IPS DF 19.7 (cell line): Measurements from ENCODE around the gene LCE2D.
"Not testable (repeated sequence)": the region's sequence is repeated elsewhere in the genome, so short reads cannot be mapped to it uniquely, and the experiment has no call there.

Source experiments
- DNase-seq: peaks from one replicate; pipeline ENCODE4 v3.0.0-alpha.2; 2013; ENCODE audit warnings: low read depth, low spot score

The LCE2D gene, protein sequence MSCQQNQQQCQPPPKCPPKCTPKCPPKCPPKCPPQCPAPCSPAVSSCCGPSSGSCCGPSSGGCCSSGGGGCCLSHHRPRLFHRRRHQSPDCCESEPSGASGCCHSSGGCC

DNA sequence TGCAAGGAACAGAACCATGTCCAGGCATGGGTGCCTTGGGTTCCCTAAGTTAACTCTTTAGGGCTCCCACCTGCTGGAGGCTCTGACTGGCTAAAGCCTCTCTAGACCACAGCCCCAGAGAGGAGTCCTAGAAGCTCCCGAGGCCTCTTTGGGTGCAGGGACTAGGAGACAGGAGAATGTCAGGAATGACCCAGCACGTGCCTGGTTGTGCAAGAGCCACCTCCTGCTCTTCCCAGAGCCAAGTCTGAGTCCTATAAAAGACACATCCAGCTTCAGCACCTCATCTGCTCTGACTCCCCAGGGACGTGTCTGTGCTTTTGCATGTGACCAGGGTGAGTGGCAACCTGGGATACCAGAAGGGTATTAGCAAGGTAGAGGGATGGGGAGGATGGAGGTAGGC is at the start of gene LCE2D:
Gene LCE2D, plus strand, starts transcription at position 283 of the 400 bp plus-strand sequence. CDS start 726 bp downstream, outside the sequence.
- DNase-seq: no peak

DNA sequence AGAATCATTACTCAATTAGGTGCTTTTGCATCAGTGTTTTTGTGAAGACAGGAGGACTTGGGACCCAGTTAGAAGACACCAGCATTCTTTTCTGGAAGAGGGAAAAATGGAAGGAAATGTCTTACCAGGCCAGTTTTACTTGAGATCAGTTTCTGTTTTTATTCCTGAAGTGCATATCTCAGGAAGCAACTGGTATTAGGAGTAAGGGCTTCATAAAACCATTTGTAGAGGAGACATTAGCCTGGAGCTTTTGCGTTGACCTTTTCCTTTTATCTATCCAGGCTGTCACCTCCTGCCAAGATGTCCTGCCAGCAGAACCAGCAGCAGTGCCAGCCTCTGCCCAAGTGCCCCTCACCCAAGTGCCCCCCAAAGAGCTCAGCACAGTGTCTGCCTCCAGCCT is 49.7 kb upstream of the LCE2D start, which contains the start of gene LCE3B:
Gene LCE3B, plus strand, starts transcription at position 301 of the 400 bp plus-strand sequence. Its CDS starts 0 bp downstream, at position 301.
- DNase-seq: no peak

DNA sequence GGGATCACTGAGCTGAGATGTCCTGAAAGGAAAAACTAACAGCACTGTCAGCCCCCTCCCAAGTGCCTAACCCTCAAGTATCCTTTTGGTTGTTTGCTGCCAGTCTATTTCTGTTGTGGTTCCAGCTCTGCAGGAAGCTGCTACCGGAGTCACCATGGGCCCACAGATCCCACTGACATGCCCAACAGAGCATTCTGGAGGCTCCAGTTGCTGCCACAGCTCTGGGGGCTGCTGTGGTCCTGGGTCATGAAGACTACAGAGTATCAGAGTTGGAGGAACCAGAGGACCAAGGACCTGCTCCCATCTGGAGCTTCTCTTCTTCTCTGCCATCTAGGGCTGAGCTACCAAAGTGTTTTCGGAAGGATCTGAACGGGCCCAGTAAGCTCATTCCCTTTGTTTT is 41.2 kb upstream of the LCE2D start:
- DNase-seq: no peak

DNA sequence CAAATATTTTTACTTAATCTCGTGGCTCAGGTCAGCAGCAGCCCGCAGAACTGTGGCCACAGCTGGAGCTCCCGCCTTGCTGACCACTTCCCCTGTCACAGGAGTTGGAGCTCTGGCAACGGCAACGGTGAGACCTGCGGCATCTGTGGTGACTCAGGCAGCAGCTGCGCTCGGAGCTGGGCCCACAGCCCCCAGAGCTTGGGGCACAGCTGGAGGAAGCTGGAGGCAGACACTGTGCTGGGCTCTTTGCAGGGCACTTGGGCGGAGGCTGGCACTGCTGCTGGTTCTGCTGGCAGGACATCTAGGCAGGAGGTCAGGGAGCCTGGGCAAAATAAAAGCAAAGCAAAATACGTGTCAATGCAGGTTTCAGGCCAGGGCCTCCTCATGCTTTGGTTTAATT is 40.4 kb upstream of the LCE2D start, which contains the start of gene LCE3A:
Gene LCE3A, minus strand, starts transcription at position 301 of the 400 bp plus-strand sequence. Its CDS starts 0 bp downstream, at position 301.
- DNase-seq: no peak

DNA sequence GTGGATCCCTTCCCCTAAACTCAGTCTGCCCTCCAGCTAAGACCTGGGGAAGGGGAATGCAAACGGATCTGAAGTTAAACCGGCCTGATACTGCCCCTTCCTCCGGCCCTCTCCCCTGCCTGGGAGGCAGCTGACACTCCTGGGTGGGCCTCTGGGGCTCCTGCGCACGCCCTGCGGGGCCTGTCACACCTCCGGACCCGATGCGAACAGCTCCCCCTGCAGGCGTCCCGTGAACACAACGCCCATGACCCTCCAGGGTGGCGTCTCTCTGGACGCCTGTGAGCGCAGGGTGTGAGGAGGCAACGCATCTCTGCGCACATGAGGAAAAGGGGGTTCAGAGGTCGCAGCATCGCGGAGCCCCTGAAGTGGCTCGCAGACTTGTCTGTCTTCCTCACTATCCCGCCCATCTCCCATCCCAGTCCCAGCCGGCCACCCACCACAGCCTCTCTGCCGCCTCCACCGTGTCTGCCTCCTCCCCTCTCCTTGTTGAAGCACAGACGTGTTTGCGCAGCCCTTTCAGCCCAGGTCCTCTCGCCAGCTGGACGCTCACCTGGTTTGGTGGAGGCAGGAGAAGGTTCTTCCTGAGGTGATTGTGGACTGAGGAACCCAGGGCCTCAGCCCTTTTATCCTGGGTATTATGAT is 39.9 kb upstream of the LCE2D start:
- DNase-seq: no peak

DNA sequence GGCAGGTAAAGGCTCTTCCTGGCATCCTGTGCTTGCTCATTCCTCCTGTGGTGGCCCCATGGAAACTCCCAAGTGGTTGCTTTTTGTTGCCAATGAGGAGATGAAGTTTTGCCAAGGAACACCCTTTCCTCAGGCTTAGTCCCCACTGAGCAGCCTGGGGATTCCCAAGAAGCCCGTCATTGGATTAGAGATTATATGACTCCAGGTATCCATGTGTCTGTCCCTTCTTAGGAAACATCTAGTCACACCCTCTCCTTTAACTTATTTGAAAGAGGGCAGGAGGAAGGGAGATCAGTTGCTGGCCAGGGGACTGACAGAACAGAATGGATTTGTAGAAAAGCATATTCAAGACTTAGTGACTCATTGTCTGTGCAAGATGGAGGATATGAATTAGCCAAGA is 36.4 kb upstream of the LCE2D start:
- DNase-seq: no peak

DNA sequence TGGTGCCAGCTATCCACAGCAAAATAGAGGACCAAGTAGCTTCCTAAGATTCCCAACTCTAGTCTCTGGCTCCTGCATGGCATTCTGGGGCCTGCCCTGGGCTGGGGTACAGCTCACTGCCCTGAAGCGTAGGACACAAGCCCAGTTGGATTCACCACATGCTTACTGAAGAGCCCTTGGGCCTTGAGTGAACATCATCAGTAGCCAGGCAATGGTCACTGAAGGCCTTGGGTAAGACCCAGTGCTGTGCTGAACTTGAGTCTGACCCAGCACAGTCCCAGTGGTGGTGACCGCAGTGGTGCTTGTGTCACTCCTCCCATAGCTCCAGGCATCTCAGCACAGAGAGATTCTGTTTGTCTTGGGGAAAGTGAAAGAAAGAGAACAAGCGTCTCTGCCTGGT is 32.6 kb upstream of the LCE2D start:
- DNase-seq: no peak

DNA sequence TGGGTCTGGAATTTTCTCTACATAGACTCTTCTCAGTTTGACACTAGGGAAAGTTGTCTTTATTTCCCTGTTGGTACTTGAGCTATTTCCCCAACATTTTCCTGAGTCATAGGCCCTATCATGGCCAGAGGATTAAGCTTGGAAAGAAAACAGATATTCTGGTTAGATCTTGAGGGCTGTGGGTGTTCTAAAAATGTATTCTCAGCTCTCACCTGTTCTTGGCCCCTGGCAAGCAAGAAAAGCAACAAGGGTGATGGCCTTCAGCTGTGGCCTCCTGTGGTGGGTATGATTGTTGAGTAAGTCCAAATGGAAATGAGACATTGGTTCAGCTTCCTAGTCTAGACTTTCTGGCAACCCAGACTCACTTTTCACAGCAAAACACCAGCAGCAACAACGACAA is 22.8 kb upstream of the LCE2D start:
- DNase-seq: no peak

DNA sequence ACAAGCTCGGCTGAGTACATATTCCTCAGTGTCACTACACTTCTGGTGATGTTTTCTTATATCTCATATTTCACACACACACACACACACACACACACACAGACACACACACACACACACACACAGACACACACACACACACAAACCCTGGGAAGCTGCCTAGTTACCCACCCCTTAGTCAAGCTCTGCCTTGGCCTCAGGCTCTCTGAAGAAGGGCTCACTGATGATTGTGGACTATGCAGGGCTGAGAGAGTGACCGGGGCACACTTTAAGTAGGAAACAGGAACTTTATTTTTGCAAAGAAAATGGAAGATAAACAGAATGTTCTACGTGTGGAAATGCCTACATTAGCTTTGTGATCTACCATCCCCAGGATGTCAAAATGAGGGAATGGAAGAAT is 19.2 kb upstream of the LCE2D start:
- DNase-seq: no peak

DNA sequence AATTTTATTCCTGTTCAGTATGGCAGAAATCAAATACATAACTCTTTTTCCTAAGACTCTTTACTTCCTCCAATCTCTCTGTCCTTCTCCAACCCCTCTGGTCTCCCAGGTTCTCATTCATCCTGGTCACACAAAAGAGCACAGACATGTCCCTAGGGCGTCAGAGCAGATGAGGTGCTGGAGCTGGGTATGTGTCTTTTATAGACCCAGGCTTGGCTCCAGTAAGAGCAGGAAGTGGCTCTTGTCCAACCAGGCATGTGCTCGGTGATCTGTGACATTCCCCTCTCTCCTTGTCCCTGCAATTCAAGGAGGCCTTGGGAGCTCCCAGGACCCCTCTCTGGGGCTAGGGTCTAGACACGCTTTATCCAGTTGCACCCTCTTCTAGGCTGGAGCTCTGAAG is 18.0 kb upstream of the LCE2D start:
- no peak for DNase-seq

DNA sequence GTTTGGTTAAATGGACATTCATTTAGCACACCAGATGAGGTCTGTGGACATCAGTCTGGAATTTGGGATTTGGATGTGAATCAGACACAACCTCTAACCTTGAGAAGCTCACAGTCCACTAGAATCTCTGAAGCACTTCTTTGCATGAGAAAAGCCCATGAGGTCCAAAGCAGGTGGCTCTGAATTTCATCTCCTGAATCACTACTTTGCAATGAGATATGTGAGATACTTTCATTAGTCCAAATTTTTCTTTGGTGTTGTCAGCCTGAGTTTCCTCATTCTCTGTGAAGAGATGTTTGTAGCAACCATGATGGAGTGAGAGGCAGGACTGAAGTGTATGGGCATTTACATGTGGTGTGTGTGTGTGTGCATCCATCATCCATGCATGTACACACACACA is 16.5 kb upstream of the LCE2D start:
- DNase-seq: no peak

DNA sequence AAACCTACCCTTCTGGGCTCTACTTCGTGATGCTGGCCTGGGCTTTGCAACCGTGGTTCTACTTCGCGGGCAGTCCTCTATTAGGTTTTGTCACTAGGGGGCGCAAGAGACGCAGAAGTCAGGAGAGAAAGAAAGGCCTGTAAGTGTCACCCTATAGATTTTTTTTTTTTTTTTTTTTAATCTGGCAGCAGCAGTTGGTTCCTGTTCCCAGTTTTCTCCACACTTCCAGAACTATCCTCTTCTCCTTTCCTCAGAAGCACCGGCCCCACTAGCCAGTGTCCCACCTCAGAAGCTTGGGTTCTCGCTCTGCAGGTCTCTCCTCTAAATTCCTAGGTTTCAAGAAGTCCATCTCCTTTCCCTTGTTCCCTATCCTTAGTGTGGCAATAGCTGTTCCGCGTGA is 9.1 kb upstream of the LCE2D start:
- peak; percentile 20 for DNase-seq

DNA sequence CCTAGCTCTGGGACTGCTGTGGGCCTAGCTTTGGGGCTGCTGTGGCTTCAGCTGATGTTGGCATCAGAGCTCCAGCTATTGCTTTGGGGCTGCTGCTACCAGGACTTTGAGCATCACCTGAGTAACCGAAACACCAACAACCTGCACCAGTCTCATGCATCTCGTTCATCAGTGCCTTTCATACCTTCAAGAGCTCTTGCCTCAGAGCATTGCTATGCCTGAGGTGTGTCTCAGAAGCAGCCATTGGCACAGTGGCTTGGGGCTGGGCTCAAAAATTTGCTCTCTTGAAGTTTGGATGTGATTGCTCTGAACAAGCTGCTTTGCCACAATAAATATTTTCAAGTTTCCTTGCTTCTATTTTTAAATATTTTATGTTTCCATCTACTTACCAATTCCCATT is 6.7 kb upstream of the LCE2D start:
- no peak for DNase-seq

DNA sequence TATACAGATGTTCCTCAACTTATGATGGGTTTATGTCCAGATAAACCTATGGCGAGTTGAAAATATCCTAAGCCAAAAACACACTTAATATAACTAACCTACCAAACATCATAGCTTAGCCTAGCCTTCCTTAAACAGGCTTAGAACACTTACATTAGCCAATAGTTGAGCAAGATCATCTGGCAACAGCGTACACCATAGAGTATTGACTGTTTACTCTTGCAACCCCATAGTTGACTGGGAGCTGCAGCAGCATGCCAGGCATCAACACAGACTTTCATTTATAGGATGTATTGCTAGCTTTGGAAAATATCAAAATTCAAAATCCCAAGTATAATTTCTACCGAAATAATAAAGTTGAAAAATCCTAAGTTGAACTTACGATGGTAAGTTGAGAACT is 5.5 kb upstream of the LCE2D start:
- no peak for DNase-seq

DNA sequence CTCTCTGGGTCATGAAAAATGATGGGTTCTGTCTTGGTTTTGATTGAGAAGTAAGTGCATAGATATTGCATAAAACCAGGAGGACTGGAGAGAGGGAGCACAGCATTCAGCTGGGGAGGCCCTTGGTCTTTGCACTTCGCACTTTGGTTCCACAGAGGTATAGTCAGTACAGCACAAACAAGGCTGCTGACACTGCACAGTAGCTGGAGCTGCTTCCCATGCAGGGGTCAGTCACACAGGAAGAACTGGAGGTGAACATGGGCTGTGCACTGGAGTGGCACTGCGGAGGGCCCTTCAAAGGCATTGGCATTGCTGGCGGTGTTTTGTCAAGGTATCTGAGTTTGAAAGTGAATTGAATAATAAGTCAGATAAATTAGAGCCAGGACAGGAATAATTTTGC is 4.5 kb upstream of the LCE2D start:
- DNase-seq: no peak

DNA sequence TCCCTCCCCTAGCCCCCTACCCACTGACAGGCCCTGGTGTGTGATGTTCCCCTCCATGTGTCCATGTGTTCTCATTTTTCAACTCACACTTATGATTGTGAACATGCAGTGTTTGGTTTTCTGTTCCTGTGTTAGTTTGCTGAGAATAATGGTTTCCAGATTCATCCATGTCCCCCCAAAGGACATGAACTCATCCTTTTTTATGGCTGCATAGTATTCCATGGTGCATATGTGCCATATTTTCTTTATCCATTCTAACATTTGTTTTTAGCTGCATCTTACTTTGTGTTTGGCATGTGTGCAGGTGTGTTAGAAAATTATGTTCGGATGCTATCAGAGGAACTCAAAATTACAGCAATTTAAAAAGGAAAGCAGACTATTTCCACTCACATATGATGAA is 3.0 kb downstream of the LCE2D start:
- not testable (repeated sequence) for DNase-seq

DNA sequence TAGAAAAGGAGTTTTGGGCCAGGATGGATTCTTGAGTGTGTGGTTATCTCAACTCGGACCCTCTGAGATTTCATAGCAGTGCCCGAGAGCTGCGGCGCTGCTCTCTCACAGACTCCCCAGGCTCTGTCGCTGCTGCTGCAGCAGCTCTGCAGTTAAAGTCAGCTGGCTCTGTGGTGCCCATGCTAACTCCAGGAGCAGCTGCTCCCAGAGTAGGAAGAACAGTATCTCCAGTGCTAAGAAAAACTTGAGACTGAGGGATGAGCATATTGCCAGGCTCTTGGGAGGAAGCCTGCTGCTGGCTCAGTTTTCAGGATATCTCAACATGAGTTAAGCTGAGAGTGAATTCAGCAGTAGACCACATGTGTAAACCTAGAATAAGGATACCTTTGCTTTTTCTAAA is 4.5 kb downstream of the LCE2D start:
- no peak for DNase-seq

DNA sequence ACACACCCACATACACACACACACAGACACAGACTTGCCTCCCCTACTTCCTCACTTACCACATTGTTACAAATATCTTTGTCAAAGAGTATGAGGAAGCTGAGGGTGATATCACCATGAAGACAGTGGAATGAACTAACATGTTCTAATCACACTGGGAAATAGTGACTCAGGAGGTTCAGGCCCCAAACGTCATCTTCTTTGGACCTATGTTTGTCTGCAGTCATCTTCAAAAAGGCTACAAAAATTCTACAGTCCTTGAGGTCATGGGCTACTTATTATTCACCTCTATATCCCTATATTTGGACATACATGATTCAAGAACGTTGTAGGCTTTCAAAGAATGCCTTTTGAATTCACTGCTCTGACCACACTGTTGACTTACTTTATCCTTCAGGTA is 9.8 kb downstream of the LCE2D start:
- DNase-seq: no peak

DNA sequence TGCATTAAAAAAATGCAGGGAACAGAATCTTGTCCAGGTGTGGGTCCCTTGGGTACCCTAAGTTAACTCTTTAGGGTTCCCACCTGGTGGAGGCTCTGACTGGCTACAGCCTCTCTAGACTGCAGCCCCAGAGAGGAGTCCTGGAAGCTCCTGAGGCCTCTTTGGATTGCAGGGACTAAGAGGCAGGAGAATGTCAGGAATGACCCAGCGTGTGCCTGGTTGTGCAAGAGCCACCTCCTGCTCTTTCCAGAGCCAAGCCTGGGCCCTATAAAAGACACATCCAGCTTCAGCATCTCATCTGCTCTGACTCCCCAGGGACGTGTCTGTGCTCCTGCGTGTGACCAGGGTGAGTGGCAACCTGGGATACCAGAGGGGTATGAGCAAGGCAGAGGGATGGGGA is 11.8 kb downstream of the LCE2D start, which contains the start of gene LCE2C:
Gene LCE2C, plus strand, starts transcription at position 297 of the 400 bp plus-strand sequence. CDS start 737 bp downstream, outside the sequence.
- not testable (repeated sequence) for DNase-seq

DNA sequence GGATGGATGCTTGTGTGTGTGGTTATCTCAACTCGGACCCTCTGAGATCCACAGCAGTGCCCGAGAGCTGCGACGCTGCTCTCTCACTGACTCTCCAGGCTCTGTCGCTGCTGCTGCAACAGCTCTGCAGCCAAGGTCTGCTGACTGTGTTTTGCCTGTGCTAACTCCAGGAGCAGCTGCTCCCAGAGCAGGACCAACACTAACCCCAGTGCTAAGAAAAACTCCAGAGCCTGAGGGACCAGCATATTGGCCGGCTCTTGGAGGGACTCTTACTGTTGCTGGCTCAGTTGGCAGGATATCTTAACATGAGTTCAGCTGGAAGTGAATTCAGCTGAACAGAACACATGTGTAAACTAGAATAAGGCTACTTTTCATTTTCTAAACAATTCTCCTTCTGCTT is 16.3 kb downstream of the LCE2D start:
- no peak for DNase-seq

DNA sequence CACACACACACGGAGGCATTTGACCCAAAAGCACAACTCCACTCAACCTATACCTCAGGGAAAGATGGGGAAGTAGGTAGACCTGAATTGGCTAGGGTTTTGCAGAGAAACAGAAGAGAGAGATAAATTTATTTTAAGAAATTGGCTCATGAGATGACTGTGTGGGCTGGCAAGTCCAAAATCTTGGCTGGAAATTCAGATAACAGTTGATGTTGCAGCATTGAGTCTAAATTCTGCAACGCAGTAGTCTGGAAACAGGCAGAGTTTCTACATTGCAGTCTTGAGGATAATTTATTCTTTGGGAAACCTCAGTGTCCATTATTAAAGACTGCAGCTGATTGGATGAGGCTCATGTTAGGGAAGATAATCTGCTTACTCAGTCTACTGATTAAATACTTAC is 18.4 kb downstream of the LCE2D start:
- no peak for DNase-seq

DNA sequence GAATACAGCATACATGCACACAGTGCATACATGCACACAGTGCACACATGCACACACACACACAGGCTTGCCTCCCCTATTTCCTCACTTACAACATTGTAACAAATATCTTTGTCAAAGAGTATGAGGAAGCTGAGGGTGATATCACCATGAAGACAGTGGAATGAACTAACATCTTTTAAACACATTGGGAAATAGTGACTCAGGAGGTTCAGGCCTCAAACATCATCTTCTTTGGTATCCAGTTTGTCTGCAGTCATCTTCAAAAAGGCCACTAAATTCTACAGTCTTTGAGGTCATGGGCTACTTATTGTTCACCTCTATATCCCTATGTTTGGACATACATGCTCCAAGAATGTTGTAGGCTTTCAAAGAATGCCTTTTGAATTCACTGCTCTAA is 20.7 kb downstream of the LCE2D start:
- no peak for DNase-seq

DNA sequence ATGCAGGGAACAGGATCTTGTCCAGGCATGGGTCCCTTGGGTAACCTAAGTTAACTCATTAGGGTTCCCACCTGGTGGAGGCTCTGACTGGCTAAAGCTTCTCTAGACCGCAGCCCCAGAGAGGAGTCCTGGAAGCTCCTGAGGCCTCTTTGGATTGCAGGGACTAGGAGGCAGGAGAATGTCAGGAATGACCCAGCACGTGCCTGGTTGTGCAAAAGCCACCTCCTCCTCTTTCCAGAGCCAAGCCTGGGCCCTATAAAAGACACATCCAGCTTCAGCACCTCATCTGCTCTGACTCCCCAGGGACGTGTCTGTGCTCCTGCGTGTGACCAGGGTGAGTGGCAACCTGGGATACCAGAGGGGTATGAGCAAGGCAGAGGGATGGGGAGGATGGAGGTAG is 22.6 kb downstream of the LCE2D start, which contains the start of gene LCE2B:
Gene LCE2B, plus strand, starts transcription at position 301 of the 400 bp plus-strand sequence. CDS start 721 bp downstream, outside the sequence.
- not testable (repeated sequence) for DNase-seq
